Activated CD4-positive, CD25-positive, alpha-beta regulatory T cell treated with anti-CD3 and anti-CD28 coated beads, Interleukin-2, amount 50 U/mL, for 24 hours (primary cell): ENCODE data around the gene SLN.
"Not testable (repeated sequence)": the region's sequence is repeated elsewhere in the genome, so short reads cannot be mapped to it uniquely, and the experiment has no call there.

ENCODE experiments used
- ATAC-seq, 2 donors: fragments of 150-1000 bp; cut with Tn5 transposase; one replicate each; pipeline ENCODE4 v1.10.0; 2021; ENCODE audit warnings: mild to moderate bottlenecking in 1 of 2, moderate library complexity in 1 of 2

Gene SLN

GRCh38 chr11:107711861-107712755 is at the start of gene SLN:
Gene SLN (minus strand): TSS chr11:107712056.
- ATAC-seq: no peak

- ATAC-seq: not testable (repeated sequence)
Observed at GRCh38 chr11:107758719-107759355, 47.0 kb upstream of the SLN start.

GRCh38 chr11:107757661-107758060 is 45.8 kb upstream of the SLN start:
- no peak for ATAC-seq

GRCh38 chr11:107756553-107756952 is 44.7 kb upstream of the SLN start:
- ATAC-seq: no peak

GRCh38 chr11:107752949-107753822 is 41.3 kb upstream of the SLN start:
- ATAC-seq: no peak

- ATAC-seq: no peak
Observed at GRCh38 chr11:107752508-107752907, 40.7 kb upstream of the SLN start.

GRCh38 chr11:107751082-107751481 is 39.2 kb upstream of the SLN start:
- no peak for ATAC-seq

- no peak for ATAC-seq
Observed at GRCh38 chr11:107750313-107750712, 38.5 kb upstream of the SLN start.

- ATAC-seq: no peak
Observed at GRCh38 chr11:107747622-107748021, 35.8 kb upstream of the SLN start.

- ATAC-seq: no peak
Observed at GRCh38 chr11:107744736-107745135, 32.9 kb upstream of the SLN start.

- ATAC-seq: no peak
Observed at GRCh38 chr11:107743191-107743590, 31.3 kb upstream of the SLN start.

GRCh38 chr11:107741044-107741823 is 29.4 kb upstream of the SLN start:
- peak in 1 of 2 donors; percentile 10 for ATAC-seq

GRCh38 chr11:107740271-107740670 is 28.4 kb upstream of the SLN start:
- no peak for ATAC-seq

- ATAC-seq: no peak
Observed at GRCh38 chr11:107736546-107736945, 24.7 kb upstream of the SLN start.

- ATAC-seq: no peak
Observed at GRCh38 chr11:107733518-107733917, 21.7 kb upstream of the SLN start.

- ATAC-seq: no peak
Observed at GRCh38 chr11:107732689-107733051, 20.8 kb upstream of the SLN start.

- no peak for ATAC-seq
Observed at GRCh38 chr11:107731941-107732688, 20.3 kb upstream of the SLN start.

GRCh38 chr11:107722662-107723061 is 10.8 kb upstream of the SLN start:
- ATAC-seq: no peak

GRCh38 chr11:107721207-107721606 is 9.4 kb upstream of the SLN start:
- no peak for ATAC-seq

GRCh38 chr11:107720303-107720774 is 8.5 kb upstream of the SLN start:
- ATAC-seq: no peak

- ATAC-seq: no peak
Observed at GRCh38 chr11:107719557-107720302, 7.9 kb upstream of the SLN start.
